T-helper 1 cell treated with Interleukin-12 subunit alpha and Interleukin-12 subunit beta and Interleukin-4 antibody, amounts not matched to agents 30 ng/mL and 1 ng/mL, for 36 hours (primary cell): ENCODE data around the gene NME7. TPM values are rescaled to one million over a fixed set of nuclear protein-coding genes. Genes with fewer than 3 reads are reported as not detected.
"Not testable (repeated sequence)": the region's sequence is repeated elsewhere in the genome, so short reads cannot be mapped to it uniquely, and the experiment has no call there.

Source experiments
- intact Hi-C: fragments of 100-400 bp; cut with micrococcal nuclease; formaldehyde crosslinking; loops from one replicate; pipeline ENCODE4 v1.15.1; 2024
- total RNA-seq: library from RNA; stranded (reverse); gene quantifications from 2 replicates; pipeline ENCODE4 v1.2.3, GENCODE V29; 2022

NME7 gene
- total RNA-seq, 1 donor from 2014 or later: 21.5 TPM

DNA sequence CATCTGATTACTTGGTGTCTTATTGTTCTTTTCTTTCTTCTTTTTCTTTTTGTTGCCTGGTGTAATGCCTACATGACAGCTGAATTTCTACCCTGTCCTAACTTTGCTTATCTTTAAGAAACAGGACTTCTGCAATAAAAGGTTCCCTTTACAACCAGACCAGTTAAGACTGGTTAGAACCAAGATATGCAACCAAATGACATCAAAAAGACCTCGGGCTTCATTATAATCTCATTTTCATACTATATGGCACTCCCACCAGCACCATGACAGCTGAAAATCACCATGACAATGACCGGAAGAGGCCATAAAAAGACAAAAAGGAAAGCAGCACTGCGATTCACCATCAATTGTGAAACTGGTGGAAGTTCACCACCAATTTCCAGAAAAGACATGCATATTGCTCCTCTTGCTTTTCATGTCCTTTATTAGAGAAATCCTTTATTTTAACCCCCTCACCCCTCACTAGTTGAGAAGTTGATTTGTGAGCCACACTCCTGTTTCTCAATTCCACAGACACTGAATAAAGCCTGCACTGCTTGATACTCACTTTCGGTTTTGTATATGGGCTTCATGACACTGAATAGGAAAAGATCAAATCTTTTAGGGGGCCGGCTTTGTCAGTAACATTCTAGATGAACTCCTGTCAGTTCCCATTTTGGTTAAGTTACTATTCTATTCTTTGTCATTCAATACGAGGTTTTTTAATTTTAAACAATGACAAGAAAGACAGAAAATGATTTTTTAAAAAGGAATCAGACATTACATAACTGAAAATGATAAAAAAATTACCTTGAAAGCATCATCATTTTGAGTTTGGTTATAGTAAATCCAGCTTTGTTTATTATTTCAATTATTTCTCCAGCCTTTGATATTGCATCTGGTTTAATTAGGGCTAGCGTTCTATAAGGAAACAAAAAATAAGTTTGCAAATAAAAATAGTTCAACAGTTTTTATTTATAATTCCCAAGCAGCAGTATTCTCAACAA lies 58.1 kb downstream of the NME7 start:
- intact Hi-C loops: no loop called here

GRCh38 chr1:169308313-169309039 lies 59.1 kb downstream of the NME7 start:
- intact Hi-C loops: no loop called here

GRCh38 chr1:169307176-169307575 lies 60.4 kb downstream of the NME7 start:
- intact Hi-C loops: no loop called here

GRCh38 chr1:169305948-169306347 lies 61.6 kb downstream of the NME7 start:
- intact Hi-C loops: no loop called here

GRCh38 chr1:169305356-169305755 lies 62.2 kb downstream of the NME7 start:
- intact Hi-C loops: no loop called here

DNA sequence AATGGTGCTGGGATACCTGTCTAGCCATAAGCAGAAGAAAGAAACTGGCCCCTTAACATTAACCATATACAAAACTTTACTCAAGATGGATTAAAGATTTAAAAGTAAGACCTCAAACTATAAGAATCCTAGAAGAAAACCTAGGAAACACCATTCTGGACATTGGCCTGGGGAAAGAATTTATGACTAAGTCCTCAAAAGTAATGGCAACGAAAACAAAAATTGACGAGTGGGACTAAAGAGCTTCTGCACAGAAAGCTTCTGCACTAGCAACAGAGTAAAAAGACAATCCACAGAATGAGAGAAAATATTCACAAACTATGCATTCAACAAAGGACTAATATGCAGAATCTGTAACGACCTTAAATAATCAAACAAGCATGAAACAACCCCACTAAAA lies 66.7 kb downstream of the NME7 start:
- intact Hi-C loops: no loop called here

- intact Hi-C loops: no loop called here
These were observed 69.2 kb downstream of the NME7 start for GRCh38 chr1:169298441-169298840.

DNA sequence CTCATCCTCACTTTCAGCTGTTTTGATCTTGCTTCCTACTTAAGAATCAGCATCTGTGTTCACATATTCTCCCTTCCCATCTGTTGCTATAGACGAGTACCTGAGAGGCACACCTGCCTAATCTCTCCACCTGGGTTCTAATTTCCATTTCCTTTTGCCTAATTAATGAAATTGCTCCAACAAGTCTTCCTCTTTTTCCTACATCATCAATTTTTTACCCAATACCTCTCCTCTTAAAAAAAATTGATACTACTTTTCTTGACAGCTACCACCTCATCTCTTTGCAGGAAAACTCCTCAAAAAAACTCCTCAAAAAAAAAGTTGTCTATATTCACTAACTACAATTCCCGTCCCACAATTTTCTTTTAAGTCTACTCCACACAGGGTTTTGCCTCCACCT lies 71.8 kb downstream of the NME7 start:
- intact Hi-C loops: no loop called here

DNA sequence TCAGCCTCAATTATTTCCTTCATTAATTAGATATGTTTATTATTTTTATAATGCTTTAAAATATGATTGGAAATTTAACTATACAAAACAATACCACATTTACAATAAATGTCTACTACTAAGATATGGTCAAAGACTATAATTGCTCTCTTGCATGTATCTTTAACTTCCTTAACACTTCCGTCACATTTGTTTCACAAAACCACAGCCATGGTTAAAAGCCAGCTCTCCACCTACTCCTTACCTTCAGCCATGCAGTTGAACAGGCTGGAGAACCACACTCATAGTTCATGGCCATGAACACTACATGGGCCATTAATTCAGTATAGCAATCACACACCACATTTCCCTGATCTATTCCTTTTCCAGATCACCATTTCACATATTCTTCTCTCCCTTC lies 72.2 kb downstream of the NME7 start:
- intact Hi-C loops: no loop called here

DNA sequence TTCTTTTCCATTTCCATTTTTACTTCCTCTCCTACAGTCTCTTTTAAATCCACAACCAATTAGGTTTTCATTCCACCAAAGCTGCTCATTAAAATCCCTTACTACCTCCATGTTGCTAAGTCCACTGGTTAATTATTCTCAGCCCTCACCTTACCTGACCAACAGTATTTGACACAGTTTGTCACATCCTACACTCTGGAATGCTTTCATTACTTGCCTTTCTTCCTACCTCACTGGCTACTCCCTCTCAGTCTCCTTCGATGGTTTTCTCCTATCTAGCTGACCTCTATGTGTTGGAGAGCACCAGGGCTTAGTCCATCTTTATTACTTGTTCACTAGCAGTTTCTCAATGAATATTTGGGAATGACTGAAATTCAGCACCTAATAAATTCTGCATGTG lies 78.6 kb downstream of the NME7 start:
- intact Hi-C loops: no loop called here

GRCh38 chr1:169288011-169288414 lies 79.6 kb downstream of the NME7 start:
- intact Hi-C loops: no loop called here

GRCh38 chr1:169287280-169287679 lies 80.3 kb downstream of the NME7 start:
- intact Hi-C loops: no loop called here

DNA sequence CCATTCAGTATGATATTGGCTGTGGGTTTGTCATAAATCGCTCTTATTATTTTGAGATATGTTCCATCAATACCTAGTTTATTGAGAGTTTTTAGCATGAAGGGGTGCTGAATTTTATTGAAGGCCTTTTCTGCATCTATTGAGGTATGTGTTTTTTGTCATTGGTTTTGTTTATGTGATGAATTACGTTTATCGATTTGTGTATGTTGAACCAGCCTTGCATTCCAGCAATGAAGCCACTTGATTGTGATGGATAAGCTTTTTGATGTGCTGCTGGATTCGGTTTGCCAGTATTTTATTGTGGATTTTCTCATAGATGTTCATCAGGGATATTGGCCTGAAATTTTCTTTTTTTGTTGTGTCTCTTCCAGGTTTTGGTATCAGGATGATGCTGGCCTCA lies 86.0 kb downstream of the NME7 start:
- intact Hi-C loops: not testable (repeated sequence)

DNA sequence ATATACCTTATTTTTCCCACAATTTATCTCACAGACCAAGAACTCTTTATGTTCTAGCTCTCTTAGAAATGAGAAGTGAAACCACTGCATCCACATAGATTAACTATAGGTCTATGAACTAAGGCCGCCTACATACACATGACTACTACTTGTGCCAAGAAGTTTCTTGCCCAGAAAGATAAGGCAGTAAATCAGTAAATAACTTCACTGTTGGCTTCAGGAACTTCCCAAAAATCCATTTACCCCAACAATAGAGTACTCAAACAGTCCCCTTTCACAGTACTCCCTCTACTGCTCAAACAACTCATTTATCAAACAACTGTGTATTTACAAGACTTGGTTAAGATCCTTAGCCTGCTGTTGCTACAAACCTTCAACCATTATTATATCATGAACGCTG lies 96.5 kb downstream of the NME7 start:
- intact Hi-C loops: no loop called here

- intact Hi-C loops: no loop called here
These were observed 101.5 kb downstream of the NME7 start for GRCh38 chr1:169266133-169266532.

GRCh38 chr1:169263059-169263458 lies 104.5 kb downstream of the NME7 start:
- intact Hi-C loops: no loop called here

- intact Hi-C loops: no loop called here
These were observed 105.7 kb downstream of the NME7 start for GRCh38 chr1:169261884-169262283.

DNA sequence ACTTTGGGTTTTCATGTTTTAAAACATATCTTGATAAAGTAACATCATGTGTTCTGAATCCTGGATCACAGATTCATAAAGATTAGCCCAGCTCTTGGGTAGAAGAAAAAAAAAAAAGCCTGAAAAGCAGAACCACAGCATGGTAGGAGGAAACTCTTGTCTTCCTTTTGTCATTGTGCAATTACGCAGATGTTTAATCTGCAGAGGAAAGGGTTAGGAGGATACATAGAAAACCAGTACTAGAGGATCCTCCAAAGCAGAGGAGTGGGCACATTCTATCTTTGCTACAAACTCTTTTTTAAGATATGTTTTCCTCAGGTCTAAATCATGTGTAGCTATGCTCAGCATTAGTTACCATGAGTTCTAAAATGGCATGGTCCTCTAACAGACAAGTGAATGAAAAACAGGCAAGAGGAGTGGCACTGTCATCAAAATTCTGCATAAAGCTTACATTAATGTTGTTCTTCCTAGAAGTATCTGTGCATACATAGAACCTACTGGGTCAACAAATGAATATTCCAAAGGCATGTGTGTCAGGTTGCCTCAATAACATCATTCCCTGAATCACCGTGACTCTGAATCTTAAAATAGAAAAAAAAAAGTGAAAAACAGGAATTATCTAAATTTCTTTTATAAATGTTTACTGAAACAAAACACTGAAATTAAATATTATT lies 107.0 kb downstream of the NME7 start:
- intact Hi-C loops: no loop called here

DNA sequence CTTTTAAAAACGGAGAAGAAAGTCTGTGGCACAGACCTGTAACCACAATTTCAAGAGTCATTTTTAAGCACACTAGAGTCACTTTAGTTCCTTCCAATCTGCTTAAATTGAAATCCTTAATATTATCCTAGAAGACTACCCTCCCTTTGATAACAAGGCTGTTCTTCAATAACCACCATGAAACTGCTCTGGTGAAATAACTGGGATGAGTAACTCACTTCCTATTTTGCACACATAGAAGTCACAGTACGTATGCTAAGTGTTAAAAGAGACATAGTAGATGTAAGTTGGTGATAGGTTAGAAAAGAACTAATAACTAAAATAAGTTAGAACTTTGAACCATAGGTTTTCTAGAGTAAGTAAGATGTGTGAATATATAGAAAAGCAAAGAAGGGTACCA lies 107.8 kb downstream of the NME7 start:
- intact Hi-C loops: no loop called here

GRCh38 chr1:169250795-169251194 lies 116.8 kb downstream of the NME7 start:
- intact Hi-C loops: no loop called here

DNA sequence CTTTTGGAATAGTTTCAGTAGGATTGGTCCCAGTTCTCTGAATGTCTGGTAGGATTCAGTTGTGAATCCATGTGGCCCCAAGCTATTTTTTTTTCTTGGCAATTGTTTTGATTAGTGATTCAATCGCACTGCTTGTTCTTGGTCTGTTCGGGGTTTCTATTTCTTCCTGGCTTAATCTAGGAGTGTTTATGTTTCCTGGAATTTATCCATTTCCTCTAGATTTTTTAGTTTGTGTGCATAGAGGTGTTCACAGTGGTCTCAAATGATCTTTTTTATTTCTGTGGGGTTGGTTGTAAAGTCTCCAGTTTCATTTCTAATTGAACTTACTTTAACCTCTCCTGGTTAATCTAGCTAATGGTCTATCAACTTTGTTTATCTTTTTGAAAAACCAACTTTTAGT lies 117.6 kb downstream of the NME7 start:
- intact Hi-C loops: no loop called here

DNA sequence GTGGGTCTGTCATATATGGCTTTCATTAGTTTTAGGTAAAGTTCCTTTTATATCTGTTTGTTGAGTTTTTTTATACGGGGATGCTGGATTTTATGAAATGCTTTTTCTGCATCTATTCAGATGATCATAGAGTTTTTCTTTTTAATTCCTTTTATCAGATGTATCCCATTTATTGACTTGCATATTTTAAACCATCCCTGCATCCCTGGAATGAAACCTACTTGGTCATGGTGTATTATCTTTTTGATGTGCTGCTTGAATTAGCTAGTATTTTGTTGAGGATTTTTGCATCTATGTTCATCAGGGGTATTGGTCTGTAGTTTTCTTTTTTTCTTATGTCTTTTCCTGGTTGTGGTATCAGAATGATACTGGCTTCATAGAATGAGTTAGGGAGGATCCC lies 118.0 kb downstream of the NME7 start:
- intact Hi-C loops: no loop called here
